Astrocyte (in vitro differentiated cells and primary cell): ENCODE results near the gene OR56A3.

Source experiments
- CTCF ChIP-seq: IDR thresholded peaks from 2 replicates; pipeline ENCODE4 v1.5.1; 2011; ENCODE audit warnings: low read depth, mild to moderate bottlenecking, inconsistent platforms, low read length, moderate library complexity; ENCODE audit not compliant: insufficient read depth
- EZH2 ChIP-seq: IDR thresholded peaks from 2 replicates; pipeline ENCODE4 v1.6.1; 2012; ENCODE audit warnings: mild to moderate bottlenecking, low read length, inconsistent platforms; ENCODE audit not compliant: insufficient read depth

- TF ChIP-seq CTCF = no peak
- no peak for TF ChIP-seq EZH2
These were observed 9.4 kb upstream of the OR56A3 start for GRCh38 chr11:5932671-5933070.
